ENCODE measurements around the gene KIAA0930.

KIAA0930 gene

DNA sequence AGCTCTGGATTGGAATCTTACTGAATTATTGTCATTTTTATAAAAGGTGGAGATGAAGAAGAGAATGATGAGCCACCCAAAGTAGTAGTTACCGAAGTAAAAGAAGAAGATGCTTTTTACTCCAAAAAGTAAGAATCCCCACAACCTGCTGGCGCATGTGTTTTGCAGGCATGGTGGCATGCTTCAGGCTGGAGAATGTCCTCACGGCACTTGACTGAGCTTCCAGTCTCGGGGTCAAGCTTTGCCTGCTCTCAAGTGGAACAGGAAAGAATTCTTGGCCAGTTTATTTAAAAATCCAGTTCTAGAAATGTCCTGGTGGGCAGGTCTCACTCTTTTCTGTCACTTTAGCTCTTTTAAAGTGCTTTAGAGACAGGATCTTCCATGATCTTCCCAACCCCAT is 59.5 kb downstream of the KIAA0930 start:
- DNase-seq (ENCODE audit: low read depth in 2 of 2, low spot score in 1 of 2) = no peak

DNA sequence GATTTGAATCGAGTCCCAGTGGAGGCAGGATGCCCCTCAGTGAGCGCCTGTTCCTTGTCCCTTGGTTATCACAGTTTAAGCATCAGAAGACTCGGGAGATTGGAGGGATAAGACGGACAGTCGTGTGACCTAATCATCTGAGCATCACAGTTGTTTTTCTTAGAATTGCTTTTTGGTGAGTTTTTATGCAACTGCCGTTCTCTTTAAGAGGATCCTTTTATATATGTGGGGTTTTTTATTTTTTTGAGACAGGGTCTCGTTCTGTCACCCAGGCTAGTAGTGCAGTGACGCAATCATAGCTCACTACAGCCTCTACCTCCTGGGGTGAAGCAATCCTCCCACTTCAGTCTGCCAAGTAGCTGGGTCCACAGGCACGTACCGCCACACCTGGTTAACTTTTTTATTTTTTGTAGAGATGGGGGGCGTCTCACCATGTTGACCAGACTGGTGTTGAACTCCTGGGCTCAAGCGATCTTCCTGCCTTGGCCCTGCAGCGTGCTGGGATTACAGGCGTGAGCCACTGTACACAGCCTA is 60.5 kb downstream of the KIAA0930 start:
- DNase-seq (ENCODE audit: low read depth in 2 of 2, low spot score in 1 of 2) = no peak

- DNase-seq (ENCODE audit: low read depth in 2 of 2, low spot score in 1 of 2) = no peak
These were observed 61.2 kb downstream of the KIAA0930 start for GRCh38 chr22:45179276-45180049.

GRCh38 chr22:45172881-45173585 is 67.7 kb downstream of the KIAA0930 start:
- no peak for DNase-seq (ENCODE audit: low read depth in 2 of 2, low spot score in 1 of 2)

DNA sequence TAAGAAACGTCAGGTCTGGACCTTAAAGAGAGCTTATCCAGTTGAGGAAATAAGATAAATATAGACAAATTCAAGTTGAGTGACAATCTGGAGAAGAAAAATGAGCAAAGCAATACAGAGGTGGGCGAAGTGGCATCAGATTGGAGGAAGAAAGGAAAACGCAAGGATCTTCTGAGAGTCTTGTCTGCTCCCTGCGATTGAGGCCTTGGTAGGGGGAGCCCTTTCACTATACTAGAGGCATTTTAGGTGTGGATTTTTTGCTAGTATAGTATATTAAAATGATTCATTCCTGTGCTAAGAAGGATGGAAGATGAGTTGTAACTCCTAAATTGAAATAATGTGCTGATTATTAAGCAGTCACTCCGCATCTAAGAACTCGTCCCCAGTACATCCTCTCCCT is 68.9 kb downstream of the KIAA0930 start:
- DNase-seq (ENCODE audit: low read depth in 2 of 2, low spot score in 1 of 2) = no peak

- DNase-seq (ENCODE audit: low read depth in 2 of 2, low spot score in 1 of 2) = no peak
These were observed 70.9 kb downstream of the KIAA0930 start for GRCh38 chr22:45169591-45170466.

DNA sequence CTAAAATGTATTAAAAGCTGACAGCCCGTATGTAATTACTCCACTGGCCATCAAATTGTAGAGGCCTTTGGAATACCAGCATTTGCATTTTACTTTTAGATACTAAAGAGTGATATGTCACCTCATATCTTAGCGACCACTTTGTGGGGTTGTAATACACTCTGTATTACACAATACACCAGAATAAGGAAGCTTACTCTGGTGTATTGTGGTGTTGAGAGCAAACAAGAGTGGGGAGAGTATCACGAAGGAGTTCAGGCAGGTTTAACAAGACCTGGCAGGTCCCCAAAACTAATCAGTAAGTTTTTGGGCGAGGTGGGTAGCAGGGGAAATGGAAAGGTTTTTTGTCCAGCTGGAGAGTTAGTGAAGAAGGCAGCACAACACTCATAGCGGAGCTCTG is 73.8 kb downstream of the KIAA0930 start:
- no peak for DNase-seq (ENCODE audit: low read depth in 2 of 2, low spot score in 1 of 2)

GRCh38 chr22:45164270-45165088 is 76.2 kb downstream of the KIAA0930 start:
- DNase-seq (ENCODE audit: low read depth in 2 of 2, low spot score in 1 of 2) = peak in 1 of 2 donors; percentile 21

- peak; percentile 84 to 92 for DNase-seq (ENCODE audit: low read depth in 2 of 2, low spot score in 1 of 2)
These were observed 77.0 kb downstream of the KIAA0930 start, which contains the start of gene NUP50 for GRCh38 chr22:45163451-45164269. Gene NUP50 (plus strand): TSS chr22:45163925. CDS start chr22:45168178, 4,253 bp downstream.

GRCh38 chr22:45163099-45163450 is 77.6 kb downstream of the KIAA0930 start:
- no peak for DNase-seq (ENCODE audit: low read depth in 2 of 2, low spot score in 1 of 2)

DNA sequence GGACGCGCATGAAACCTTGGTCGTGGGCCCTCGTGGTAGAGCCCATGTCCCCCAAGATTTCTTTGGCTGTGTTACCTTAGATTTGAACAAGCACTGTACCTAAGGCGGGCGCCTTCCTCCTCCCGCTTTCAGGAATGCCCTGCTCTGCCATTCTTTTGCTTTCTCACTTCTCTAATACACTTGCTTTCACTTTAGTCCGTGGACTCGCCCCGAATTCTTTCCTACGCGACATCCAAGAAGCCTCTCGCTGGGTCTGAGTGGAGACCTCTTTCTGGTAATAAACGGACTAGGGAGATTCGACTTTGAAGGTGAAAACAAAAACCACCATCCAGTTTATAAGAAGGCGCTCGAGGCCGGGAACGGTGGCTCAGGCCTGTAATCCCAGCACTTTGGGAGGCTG is 78.2 kb downstream of the KIAA0930 start:
- no peak for DNase-seq (ENCODE audit: low read depth in 2 of 2, low spot score in 1 of 2)

DNA sequence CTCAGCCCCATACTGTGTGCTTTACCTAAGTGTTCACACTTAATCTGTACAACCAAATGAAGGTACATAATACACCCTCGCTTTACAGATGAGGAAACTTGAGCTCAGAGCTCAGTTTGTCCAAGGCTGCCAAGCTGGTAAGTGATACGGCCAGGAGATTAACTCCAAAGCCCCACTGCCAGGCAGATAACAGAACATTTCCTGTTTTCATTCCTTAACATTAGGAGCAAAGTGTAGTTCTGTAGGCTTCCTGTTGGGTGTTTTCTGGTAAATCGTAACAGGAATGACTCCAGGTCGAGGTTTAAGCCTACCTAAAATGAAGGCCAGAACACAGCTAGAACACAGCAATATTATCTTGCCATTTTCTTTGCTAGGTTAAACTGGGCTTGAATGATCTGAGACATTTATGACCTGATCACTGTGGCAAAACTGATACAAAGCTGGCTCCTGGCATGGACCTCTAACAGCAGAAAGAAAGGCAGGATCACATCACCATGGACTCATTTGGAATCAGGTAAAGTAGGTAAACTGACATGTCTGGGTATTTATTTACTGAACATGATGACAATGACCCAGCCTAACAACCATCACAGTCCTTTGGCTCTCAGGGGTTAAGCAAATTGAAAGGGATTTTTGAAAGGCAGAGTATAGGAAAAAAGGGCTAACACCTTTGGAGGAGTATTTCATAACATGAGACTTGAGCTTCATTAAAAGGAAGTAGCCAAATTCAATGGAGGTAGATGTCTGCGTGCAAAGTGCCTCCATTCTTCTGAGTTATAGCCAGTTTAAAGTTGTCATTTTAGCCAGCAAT is 80.8 kb downstream of the KIAA0930 start:
- no peak for DNase-seq (ENCODE audit: low read depth in 2 of 2, low spot score in 1 of 2)

- no peak for DNase-seq (ENCODE audit: low read depth in 2 of 2, low spot score in 1 of 2)
These were observed 82.8 kb downstream of the KIAA0930 start for GRCh38 chr22:45157907-45158306.

DNA sequence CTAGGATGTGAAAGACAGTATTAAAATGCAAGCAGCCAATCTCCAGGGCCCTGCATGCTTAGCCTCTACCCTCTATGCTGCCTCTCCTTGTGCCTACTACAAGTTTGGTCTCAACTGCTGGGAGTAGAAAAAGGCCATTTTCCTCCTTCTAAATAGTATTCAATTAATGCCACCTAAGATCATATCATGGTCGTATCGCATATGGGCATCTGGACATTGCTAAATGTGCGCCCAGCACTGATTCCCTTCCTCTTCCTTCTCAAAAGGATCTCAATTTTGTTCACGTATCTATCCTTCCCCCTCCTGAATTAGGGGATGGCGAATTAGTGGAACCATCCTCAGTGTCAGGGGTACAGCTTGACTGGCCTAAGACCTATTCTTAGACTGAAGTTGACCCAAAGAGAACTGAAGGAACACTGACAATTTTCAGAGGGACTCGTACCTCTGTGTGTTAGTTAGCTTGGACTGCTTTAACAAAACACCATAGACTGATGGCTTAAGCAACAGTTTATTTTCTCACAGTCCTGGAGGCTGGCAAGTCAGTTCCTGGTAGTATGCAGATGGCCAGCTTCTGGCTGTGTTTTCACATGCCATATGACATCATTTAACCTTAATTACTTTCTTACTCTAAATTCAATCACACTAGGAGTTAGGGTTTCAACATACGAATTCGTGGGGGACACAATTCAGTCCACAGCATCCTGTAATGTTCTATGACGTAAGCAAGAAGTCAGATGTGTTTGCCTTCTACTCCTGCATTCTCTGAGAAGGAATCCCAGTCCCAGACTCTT is 85.4 kb downstream of the KIAA0930 start:
- no peak for DNase-seq (ENCODE audit: low read depth in 2 of 2, low spot score in 1 of 2)

GRCh38 chr22:45154383-45154782 is 86.3 kb downstream of the KIAA0930 start:
- DNase-seq (ENCODE audit: low read depth in 2 of 2, low spot score in 1 of 2) = no peak

- DNase-seq (ENCODE audit: low read depth in 2 of 2, low spot score in 1 of 2) = no peak
These were observed 89.2 kb downstream of the KIAA0930 start for GRCh38 chr22:45151503-45151902.

DNA sequence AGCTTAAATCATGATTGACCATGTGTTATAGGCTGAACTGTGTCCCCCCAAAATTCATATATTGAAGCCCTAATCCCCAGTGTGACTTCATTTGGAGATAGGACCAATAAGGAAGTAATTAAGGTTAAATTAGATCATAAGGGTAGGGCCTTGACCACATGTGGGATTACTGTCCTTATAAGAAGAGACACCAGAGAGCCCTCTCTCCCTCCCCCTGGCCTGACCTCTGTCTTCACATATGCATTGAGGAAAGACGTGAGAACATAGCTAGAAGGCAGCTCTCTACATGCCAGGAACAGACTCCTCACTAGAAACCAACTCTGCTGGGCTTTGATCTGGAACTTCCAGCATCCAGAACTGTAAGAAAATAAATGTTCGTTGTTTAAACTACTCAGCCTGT is 90.6 kb downstream of the KIAA0930 start:
- no peak for DNase-seq (ENCODE audit: low read depth in 2 of 2, low spot score in 1 of 2)

- no peak for DNase-seq (ENCODE audit: low read depth in 2 of 2, low spot score in 1 of 2)
These were observed 91.0 kb downstream of the KIAA0930 start for GRCh38 chr22:45149671-45150070.

All from stimulated activated CD8-positive, alpha-beta memory T cell treated with anti-CD3 and anti-CD28 coated beads, Interleukin-4, amount 100 ng/mL, for 4 hours (primary cell).